IPS-18a (cell line): Measurements from ENCODE around the gene PGPEP1.
"Not testable (repeated sequence)": the region's sequence is repeated elsewhere in the genome, so short reads cannot be mapped to it uniquely, and the experiment has no call there.

Experiments
- H3K27ac ChIP-seq: one replicate; pipeline ENCODE4 v1.5.1; 2013; ENCODE audit warnings: low read length
- H3K27me3 ChIP-seq: one replicate; pipeline ENCODE4 v1.6.1; 2013; ENCODE audit warnings: mild to moderate bottlenecking, low read length; ENCODE audit not compliant: control insufficient read depth, insufficient read depth
- H3K36me3 ChIP-seq: one replicate; pipeline ENCODE4 v1.6.1; 2013; ENCODE audit warnings: low read depth, low read length; ENCODE audit not compliant: control insufficient read depth
- H3K4me1 ChIP-seq: one replicate; pipeline ENCODE4 v1.6.1; 2013; ENCODE audit warnings: low read depth, low read length; ENCODE audit not compliant: control insufficient read depth
- H3K4me3 ChIP-seq: one replicate; pipeline ENCODE4 v1.5.1; 2013; ENCODE audit warnings: low read length
- H3K9ac ChIP-seq: one replicate; pipeline ENCODE4 v1.6.1; 2013; ENCODE audit warnings: mild to moderate bottlenecking, low read length, moderate library complexity
- H3K9me3 ChIP-seq: one replicate; pipeline ENCODE4 v1.6.1; 2013; ENCODE audit warnings: low read depth, low read length; ENCODE audit not compliant: control insufficient read depth

PGPEP1 gene

GRCh38 chr19:18402455-18403248 is 62.3 kb downstream of the PGPEP1 start:
- not testable (repeated sequence) for H3K4me3 ChIP-seq, H3K27ac ChIP-seq, H3K9me3 ChIP-seq, H3K27me3 ChIP-seq, H3K4me1 ChIP-seq, H3K36me3 ChIP-seq, H3K9ac ChIP-seq

- H3K36me3 ChIP-seq, H3K27me3 ChIP-seq, H3K9ac ChIP-seq, H3K4me1 ChIP-seq, H3K4me3 ChIP-seq, H3K27ac ChIP-seq, H3K9me3 ChIP-seq: not testable (repeated sequence)
These were observed 65.4 kb downstream of the PGPEP1 start for GRCh38 chr19:18405754-18406153.

GRCh38 chr19:18406749-18407148 is 66.4 kb downstream of the PGPEP1 start:
- Histone ChIP-seq H3K4me1 (no peaks in the 10 kb centered on the region), H3K27ac (no peak overlapping the region)

GRCh38 chr19:18408053-18408476 is 67.7 kb downstream of the PGPEP1 start:
- Histone ChIP-seq H3K9ac (no peak overlapping the region), H3K4me1 (no peaks in the 10 kb centered on the region), H3K27me3 (no peaks in the 10 kb centered on the region), H3K27ac (no peak overlapping the region), H3K36me3 (no peaks in the 10 kb centered on the region), H3K4me3 (no peak overlapping the region), H3K9me3 (no peaks in the 10 kb centered on the region)

More at GRCh38 chr19:18406749-18407148, 66.4 kb downstream of the PGPEP1 start:
- Histone ChIP-seq H3K27me3 (no peaks in the 10 kb centered on the region), H3K36me3 (no peaks in the 10 kb centered on the region), H3K9me3 (no peaks in the 10 kb centered on the region), H3K4me3 (no peak overlapping the region), H3K9ac (no peak overlapping the region)

- peaks cover 15% of the 10 kb centered on the region for H3K27me3 ChIP-seq
- H3K36me3 ChIP-seq: no peaks in the 10 kb centered on the region
- H3K9me3 ChIP-seq: no peaks in the 10 kb centered on the region
- no peak overlapping the region for H3K9ac ChIP-seq
- no peak overlapping the region for H3K4me3 ChIP-seq
- H3K4me1 ChIP-seq: peaks cover 7% of the 10 kb centered on the region
- no peak overlapping the region for H3K27ac ChIP-seq
These were observed 72.3 kb downstream of the PGPEP1 start for GRCh38 chr19:18412610-18413239.

- Histone ChIP-seq H3K9ac (no peak overlapping the region), H3K4me3 (no peak overlapping the region), H3K4me1 (peaks cover 10% of the 10 kb centered on the region), H3K27me3 (peaks cover 28% of the 10 kb centered on the region), H3K9me3 (no peaks in the 10 kb centered on the region), H3K27ac (no peak overlapping the region), H3K36me3 (no peaks in the 10 kb centered on the region)
These were observed 74.2 kb downstream of the PGPEP1 start for GRCh38 chr19:18414504-18415177.

GRCh38 chr19:18415178-18415867 is 74.9 kb downstream of the PGPEP1 start:
- no peak overlapping the region for H3K9ac ChIP-seq
- no peak overlapping the region for H3K27ac ChIP-seq
- H3K27me3 ChIP-seq: peaks cover 35% of the 10 kb centered on the region
- H3K4me3 ChIP-seq: no peak overlapping the region
- peaks cover 10% of the 10 kb centered on the region for H3K4me1 ChIP-seq
- no peaks in the 10 kb centered on the region for H3K9me3 ChIP-seq
- H3K36me3 ChIP-seq: no peaks in the 10 kb centered on the region

- Histone ChIP-seq H3K27ac (peak overlapping the region; percentile 86), H3K36me3 (no peaks in the 10 kb centered on the region), H3K9ac (peak overlapping the region; percentile 93), H3K9me3 (no peaks in the 10 kb centered on the region), H3K27me3 (peaks cover 46% of the 10 kb centered on the region), H3K4me1 (peaks cover 10% of the 10 kb centered on the region), H3K4me3 (peak overlapping the region; percentile 65)
These were observed 76.4 kb downstream of the PGPEP1 start for GRCh38 chr19:18416778-18417249.

GRCh38 chr19:18417250-18418028 is 77.0 kb downstream of the PGPEP1 start:
- H3K27me3 ChIP-seq: peaks cover 46% of the 10 kb centered on the region
- no peaks in the 10 kb centered on the region for H3K36me3 ChIP-seq
- peak overlapping the region; percentile 65 for H3K4me3 ChIP-seq
- H3K9me3 ChIP-seq: no peaks in the 10 kb centered on the region
- no peak overlapping the region for H3K27ac ChIP-seq
- peaks cover 10% of the 10 kb centered on the region for H3K4me1 ChIP-seq
- H3K9ac ChIP-seq: peak overlapping the region; percentile 93

- Histone ChIP-seq H3K27me3 (peaks cover 46% of the 10 kb centered on the region), H3K4me3 (peak overlapping the region; percentile 40), H3K4me1 (peaks cover 10% of the 10 kb centered on the region), H3K36me3 (no peaks in the 10 kb centered on the region), H3K27ac (no peak overlapping the region), H3K9me3 (no peaks in the 10 kb centered on the region), H3K9ac (no peak overlapping the region)
These were observed 77.7 kb downstream of the PGPEP1 start for GRCh38 chr19:18418029-18418482.
